ENCODE data around the gene NTHL1.

The NTHL1 gene

DNA sequence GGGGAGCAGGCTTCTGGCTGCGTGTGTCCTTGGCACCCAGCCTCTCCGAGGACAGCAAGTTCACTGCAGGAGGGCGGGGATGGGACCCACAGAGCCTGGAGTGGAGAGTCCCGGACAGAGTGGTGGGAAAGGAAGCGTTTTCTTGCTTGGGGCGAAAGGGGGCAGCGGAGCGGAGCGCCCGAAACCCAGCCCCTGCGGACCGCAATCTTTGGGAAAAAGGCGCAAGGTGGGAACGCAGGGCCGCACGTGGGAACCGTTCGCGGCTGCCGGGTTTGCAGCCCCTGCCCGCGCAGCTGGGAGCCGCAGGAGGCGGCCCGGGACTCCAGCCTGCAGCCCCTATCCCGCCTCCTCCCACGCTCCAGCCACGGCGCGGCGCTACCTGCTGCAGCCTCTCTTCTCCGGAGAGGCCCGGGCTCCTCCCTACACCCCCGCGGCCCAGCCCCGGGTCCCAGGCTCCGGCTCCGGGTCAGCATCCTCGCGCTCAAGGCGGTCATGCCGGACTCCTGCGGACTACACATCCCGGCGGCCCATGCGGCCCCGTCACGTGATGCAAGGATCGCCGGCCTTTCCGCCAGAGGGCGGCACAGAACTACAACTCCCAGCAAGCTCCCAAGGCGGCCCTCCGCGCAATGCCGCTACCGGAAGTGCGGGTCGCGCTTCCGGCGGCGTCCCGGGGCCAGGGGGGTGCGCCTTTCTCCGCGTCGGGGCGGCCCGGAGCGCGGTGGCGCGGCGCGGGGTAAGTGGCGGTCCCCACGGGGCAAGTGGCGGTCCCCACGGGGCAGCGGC is at the start of gene NTHL1, which contains the start of gene TSC2:
TSS of gene NTHL1 (minus strand) at position 505 of the 786 bp plus-strand sequence. CDS start at position 494, 11 bp downstream.
TSS of gene TSC2 (plus strand) at position 656 of the 786 bp plus-strand sequence. CDS start 631 bp downstream, outside the sequence.
- peak; percentile 84 for DNase-seq (ENCODE audit: low read depth)

DNA sequence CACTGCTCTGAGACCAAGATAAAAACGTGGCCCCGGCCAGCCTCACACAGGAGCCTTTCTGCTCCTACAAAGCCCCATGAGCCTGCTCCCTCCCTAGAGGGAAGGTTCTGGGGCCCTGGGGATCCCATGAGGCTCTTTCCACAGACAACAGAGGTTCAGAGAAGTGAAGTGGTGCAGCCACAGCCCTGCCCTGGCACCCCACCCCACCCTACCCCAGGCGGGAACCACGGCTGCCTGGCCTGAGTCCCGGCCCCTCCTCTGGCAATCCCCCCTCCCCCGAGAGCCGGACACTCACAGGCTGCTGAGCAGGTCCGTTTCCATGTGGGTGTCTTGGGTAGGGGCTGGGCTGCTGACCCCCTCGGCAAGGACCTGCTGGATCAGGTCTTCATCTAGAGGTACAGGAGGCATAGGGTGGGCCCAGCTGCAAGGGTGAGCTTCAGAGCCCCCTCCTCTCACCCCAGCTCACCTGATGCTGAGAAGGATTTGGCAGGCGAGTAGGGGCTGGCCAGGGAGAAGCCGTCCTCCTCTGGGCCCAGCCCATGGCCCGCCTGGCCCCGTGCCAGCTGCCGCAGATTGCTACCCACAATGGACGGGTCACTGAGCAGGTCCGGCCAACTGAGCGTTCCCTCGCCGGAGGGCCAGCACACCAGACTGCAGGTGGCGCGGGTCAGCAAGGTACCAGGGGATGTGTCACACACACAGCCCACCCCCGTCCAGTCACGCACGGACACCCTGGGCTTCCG is 49.4 kb upstream of the NTHL1 start:
- no peak for DNase-seq (ENCODE audit: low read depth)

DNA sequence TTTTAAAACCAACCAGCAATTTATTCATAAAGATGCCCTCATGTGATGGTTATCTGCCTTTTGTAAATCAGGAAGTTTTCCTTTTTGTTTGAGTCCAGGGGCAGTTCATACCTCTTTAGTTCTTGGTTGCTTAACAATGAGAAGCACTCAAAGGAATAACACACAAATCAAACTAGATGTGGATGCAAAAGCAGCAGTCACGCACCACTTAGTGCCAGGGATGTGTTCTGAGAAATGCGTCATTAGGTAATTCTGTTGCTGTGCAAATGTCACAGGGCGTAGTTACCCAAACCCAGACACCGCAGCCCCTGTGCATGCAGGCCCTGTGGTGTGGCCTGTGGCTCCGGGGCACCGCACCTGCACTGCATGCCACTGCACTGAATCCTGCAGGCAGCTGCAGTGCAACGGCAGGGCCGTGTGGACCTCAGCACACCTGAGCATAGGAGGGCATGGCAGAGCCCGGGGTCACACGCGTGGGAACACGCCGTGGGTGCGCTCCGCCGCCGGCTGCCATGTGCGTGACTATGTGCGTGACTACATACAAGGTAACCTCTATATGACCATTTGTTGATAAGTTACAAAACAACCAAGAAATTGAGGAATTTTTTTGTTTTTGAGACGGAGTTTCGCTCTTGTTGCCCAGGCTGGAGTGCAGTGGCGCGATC is 48.4 kb upstream of the NTHL1 start:
- no peak for DNase-seq (ENCODE audit: low read depth)

DNA sequence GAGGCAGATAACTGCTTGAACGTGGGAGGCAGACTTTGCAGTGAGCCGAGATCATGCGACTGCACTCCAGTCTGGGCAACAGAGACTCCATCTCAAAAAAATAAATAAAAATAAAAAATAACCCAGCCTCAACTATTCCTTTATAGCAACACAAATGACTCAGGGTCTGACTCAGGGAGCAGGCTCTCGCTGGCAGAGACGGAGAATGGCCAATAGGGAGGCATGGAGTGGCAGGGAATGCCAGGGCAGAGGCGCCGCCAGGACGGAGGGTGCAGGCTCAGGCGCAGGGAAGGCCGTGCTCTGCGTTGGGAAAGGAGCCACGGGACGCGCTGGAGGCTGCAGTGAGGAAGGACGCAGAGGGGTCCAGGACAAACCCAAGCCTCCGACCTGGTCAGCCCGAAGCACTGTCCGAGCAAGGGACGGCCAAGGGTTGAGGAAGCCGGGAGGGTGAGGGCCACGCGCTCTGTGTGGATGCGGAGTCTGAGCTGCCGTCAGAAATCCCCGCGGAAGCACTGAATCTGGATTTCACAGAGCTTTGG is 47.8 kb upstream of the NTHL1 start:
- no peak for DNase-seq (ENCODE audit: low read depth)

DNA sequence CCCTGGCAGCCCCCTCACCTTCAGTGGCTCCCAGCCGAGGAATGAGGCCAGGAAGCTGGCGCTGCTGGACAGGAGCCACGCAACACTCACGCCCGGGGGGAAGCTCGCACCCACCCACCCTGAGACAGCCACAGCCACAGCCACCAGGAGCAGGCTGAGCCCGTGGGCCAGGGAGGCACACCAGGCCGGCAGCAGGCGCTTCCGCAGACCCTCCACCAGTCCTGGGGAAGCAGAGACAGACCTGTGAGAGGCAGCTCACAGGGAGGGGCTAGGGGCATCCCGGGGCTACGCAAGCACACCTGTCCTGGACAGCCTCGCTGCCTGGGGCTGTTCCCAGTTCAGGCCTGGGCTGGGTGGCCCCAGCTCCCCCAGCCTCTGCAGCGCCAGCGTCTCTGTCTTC is 46.2 kb upstream of the NTHL1 start:
- no peak for DNase-seq (ENCODE audit: low read depth)

DNA sequence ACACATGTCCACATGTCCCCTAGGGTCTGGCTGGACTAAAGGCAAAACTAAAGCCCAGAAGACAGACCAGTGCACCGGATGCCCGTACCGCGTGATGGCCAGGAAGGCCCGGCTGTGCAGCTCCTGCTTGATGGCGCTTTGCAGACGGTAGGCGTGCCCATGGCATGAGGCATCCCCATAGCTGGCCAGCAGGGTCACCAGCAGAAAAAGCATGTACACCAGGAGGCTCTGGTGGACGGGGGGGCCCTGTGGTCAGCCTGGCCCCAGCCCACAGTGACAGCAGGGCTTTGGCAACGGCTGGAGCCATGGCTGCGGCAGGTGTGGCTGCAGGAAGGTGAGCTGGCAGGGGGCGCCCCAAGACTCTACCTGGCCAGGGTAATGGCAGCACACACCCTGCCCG is 45.2 kb upstream of the NTHL1 start:
- DNase-seq (ENCODE audit: low read depth) = no peak

DNA sequence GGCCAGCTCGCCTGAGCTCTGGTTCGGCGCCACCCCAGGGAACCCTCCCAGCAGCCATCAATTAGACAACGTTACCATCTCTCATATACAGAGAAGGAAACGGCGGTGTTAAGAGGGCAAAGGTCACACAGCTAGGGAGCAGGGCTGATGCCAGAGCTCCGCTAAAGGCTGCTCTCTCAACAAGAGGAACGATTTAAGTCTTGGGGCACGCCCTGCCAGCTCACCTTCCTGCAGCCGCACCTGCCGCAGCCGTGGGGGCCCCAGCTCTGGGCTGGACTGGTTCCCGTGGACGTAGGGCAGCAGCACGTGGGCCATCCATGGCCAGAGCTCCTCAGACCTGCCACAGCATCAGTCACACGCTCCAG is 44.6 kb upstream of the NTHL1 start:
- DNase-seq (ENCODE audit: low read depth) = no peak

DNA sequence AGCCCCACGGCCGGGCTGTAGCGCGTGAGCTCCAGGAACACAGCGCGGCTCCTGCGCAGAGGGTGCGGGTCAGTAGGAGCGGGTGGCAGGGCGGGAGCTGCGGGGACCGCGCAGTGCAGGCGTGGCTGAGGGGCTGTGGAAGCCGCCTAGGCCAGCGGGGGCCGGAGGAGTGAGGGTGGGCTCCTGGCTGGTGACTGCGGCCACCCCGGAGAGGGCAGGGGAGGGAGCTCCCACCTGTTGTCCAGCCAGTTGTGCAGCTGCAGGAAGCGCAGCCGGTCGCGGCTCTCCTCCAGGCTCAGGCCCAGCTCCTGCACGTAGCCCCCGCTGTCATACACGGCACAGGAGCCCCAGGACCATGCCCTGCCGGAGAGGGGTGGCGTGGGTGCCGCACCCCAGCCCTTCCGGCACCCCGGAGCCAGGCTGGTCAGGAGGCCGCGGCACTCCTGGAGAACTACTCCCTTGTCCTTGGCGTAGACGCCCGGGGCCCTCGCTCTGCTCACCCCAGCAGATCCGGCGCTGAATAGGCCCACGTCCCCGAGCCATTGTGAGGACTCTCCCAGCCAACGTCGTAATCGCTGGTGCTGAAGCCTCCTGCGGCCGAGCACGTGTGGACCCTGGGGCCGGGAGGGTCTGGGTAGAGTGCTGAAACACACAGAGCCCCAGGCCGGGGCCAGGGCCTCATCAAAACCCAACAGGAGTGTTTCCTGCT is 44.1 kb upstream of the NTHL1 start:
- DNase-seq (ENCODE audit: low read depth) = no peak

DNA sequence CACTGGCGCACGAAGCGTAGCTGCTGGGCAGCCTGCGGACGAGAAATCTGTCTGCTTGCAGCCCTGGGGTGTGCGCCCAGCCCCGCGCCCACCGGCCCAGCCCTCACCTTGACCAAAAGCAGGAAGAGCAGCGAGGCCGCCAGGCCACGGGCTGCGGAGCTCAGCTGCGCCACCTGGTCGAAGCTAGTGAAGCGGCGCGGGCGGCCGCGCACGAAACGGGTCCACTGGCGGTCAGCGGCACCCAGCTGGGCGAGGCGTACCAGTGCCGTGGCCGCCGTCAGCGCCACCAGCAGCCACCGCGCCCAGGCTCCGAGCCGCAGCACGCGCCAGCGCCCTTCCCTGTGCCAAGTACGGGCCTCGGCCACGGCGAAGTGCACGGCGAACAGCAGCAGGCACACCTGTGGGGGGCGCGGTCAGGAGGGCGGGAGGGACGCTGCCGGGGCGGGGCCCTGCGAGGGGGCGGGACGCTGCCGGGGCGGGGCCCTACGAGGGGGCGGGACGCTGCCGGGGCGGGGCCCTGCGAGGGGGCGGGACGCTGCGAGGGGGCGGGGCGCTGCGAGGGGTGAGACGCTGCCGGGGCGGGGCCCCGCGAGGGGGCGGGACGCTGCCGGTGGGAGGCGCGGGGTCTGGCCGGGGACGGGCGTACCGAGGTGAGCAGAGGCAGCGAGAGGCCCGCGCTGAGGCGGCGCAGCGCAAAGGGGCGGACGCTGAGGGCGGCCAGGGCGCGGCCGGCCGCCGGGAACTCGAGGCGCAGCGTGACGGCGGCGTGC is 43.3 kb upstream of the NTHL1 start:
- DNase-seq (ENCODE audit: low read depth) = no peak

DNA sequence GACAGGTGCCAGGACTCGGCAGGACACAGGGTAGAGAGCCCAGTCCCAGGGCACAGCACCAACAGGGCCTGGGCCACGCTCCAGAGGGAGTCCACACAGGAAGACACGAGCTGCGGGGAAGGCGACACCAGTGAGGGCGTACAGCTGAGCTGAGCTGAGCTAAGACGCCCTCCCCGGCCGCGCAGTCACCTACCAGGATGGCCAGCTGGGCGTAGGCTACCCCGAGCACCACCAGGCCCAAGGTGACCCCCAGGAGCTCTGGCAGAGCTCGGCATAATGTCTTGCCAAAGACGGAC is 42.8 kb upstream of the NTHL1 start:
- no peak for DNase-seq (ENCODE audit: low read depth)

DNA sequence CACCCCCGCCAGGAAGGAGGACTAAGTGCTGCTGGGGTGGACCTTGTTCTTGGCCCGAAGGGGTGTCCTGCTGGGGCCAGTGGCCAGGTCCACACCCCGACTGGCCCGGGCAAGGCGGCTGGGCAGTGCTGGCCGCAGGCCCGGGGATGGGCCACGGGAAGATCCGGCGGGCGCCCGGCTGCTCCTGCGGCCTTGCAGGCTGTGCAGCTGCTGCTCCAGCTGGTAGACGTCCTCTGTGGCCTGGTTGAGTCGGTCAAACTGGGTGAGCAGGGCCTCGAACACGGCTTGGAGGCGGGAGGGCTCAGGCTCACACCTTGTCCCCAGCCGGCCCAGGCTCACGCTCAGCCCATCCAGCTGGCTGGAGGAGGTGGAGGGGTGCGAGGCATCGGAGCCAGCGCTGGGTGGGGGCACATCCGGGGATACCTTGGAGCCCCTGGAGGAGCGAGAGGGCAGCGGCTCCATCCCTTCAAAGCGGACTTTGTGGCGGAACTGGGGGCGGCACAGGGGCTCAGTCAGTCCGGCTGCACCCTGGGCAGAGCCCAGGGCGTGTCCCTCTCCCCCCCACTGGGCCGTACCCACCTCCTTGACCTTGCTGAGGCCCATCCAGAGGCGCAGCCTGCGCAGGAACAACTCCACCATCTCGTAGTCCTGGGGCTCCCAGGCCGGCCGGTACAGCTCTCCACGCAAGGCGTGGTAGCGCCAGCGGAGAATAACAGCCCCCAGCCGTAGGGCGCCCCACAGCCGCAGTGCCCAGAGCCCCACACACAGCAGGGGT is 42.3 kb upstream of the NTHL1 start:
- no peak for DNase-seq (ENCODE audit: low read depth)

DNA sequence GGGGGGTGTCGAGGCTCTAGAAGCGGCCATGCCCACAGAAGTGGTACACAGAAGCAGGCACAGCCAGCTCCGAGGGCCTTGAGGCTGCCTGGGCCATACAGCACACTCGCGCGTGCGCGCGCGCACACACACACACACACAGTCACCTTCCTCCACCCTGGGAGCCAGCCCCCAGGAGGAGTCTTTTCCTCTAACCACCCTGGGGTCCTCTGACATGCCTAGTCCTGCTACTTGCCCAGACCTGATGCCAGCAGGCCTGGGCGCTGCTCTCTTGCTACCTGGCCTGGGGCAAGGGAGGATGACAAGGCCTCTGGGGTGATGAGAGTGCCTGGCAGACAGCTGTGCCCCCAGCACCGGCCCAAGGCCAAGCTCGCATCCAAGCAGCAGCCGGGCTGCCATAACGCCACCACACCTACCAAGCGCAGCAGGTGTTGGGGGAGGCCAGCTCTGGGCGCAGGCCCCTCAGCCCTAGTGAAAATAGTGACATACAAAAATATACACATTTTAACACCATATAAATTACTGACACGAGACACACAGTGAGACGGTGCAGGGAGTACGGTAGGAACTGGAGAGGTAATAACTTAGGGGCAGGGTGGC is 41.2 kb upstream of the NTHL1 start:
- DNase-seq (ENCODE audit: low read depth) = no peak

DNA sequence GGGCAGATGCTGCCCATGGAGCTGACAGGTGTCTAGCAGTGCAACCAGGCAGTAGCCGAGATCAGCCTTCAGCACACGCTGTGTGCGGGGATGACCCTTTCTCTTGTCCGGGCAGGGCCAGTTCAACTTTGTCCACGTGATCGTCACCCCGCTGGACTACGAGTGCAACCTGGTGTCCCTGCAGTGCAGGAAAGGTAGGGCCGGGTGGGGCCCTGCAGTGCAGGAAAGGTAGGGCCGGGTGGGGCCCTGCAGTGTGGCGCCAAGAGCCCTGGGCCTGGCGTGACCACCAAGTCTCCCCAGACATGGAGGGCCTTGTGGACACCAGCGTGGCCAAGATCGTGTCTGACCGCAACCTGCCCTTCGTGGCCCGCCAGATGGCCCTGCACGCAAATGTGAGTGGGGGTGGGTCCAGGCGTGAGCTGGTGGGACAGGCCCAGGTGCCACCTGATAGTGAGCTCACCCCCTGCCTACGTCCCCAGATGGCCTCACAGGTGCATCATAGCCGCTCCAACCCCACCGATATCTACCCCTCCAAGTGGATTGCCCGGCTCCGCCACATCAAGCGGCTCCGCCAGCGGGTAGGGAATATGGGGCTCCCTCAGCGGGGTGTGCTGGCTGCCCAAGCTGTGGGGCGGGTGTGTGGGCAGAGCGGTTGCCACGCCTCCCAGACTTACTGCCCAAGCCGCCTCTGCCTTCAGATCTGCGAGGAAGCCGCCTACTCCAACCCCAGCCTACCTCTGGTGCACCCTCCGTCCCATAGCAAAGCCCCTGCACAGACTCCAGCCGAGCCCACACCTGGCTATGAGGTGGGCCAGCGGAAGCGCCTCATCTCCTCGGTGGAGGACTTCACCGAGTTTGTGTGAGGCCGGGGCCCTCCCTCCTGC is 40.4 kb upstream of the NTHL1 start:
- no peak for DNase-seq (ENCODE audit: low read depth)

DNA sequence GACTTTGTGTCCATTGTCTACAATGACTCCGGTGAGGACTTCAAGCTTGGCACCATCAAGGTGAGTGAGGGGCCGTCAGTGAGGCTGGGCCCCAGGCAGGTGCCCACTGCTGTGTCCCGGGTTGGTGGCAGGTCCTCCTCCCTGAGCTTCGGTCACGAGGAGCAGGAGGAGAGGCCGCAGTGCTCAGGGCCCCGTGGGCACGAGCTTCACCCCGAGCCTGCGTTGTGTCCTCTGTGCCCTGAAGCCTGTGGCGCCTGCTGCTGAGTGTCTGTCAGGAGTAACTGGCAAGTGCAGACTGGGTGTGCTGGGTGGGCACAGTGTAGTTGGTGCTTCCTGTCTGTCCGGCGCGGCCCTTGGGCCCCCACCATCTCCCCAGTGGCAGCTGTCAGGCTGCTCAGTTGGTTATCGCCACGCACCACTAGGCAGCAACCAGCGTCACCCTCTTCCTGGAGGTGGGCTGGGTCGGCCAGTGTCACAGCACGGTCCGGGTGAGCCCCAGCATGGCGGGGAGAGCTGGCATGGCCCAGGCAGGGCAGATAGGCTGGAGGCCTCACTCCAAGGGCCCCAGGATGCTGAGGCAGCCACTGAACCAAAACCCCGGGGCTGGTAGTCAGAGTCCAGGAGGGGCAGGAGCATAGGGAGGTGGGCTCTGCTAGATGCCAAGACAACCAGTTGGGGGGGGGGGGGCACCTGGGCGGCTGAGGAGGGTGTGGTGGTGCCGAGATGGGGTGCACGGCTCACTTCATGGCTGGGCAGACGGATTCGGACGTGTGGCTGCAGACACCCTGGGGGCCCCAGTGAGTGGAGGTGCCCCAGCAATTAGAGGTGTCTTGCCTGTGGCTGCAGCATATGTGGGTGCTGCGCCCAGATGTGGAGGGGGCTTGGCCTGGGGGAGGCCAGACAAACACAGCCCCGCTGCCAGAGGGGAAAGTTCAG is 39.4 kb upstream of the NTHL1 start:
- DNase-seq (ENCODE audit: low read depth) = no peak

DNA sequence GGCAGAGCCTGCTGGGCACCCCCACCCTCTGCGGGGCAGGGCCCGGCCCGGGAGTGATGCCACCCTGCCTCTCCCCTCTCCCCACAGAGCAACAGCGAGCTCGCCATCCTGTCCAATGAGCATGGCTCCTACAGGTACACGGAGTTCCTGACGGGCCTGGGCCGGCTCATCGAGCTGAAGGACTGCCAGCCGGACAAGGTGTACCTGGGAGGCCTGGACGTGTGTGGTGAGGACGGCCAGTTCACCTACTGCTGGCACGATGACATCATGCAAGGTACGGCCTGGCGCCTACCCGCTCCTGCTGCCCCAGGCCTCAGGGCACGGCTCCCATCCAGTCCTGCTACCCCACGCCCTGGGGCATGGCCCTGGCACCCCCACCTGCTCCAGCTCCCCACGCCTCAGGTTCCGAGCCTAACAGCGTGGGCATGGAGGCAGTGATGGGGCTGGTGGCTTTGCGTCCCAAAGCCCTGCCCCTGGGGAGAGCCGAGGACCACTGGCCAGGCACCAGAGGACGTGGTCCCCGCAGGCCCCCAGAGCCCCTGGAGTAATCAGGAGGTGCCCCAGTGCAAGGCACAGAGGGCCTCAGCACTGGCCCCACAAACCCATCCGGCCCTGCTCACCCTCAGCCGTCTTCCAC is 38.6 kb upstream of the NTHL1 start:
- DNase-seq (ENCODE audit: low read depth) = no peak

DNA sequence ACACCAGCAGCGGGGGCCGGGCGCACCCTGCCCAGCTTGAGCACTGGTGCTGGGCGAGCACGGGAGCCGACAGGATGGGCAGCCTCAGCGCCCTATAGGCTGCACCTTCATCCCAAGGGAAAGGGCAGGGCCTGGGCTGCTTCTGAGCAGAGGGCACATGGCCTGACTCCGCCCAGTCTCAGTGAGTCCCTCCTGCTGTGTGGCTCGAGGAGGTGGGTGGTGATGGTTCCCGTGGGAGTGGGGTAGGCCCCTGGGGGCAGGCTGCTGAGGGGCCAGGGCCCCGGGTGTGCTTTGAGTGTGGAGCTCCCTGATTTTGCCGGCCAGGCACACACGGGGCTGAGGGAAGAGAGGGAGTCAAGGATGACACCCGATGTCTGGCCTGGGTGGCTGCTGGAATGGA is 38.0 kb upstream of the NTHL1 start:
- no peak for DNase-seq (ENCODE audit: low read depth)

DNA sequence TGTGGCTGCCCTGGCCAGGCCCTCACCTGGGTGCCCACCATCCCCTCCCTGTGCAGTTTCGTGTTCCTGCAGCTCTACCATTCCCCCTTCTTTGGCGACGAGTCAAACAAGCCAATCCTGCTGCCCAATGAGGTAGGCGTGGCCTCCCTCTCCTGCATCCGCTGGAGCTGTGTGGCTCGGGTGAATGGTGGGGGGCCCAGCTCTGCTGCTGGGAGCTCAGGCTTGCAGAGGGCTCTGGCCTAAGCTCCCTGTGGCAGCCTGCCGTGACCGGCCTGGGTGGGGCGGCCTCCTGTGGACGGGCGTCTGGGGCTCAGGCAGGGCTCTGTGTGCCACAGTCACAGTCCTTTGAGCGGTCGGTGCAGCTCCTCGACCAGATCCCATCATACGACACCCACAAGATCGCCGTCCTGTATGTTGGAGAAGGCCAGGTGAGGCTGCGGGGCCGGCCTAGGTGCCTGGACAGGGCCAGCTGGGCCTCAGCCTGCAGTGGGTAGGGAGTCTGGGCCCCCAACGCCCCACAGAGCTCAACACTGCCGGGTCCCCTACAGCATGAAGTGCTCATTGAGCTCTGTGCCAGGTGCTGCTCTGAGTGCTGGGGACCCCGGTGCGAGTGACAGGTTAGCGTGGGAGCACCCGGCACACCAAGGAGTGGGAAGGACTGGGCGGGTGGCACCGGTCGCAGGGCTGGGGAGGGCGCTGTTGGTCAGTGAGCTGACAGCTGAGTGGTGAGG is 37.4 kb upstream of the NTHL1 start:
- no peak for DNase-seq (ENCODE audit: low read depth)
